Neural progenitor cell (in vitro differentiated cells): ENCODE results near the gene TMEM205.

ENCODE experiments used
- EZH2 ChIP-seq: fragments of 200-600 bp; sonication (generic); IDR thresholded peaks from 2 replicates; pipeline ENCODE4 v1.6.1; 2017; ENCODE audit warnings: antibody characterized with exemption, mild to moderate bottlenecking, moderate library complexity
- EZH2phosphoT487 ChIP-seq: fragments of 200-600 bp; sonication (generic); IDR thresholded peaks from 2 replicates; pipeline ENCODE4 v1.6.1; 2017; ENCODE audit warnings: antibody characterized with exemption
- TF ChIP-seq, protein P1 (sequence below): fragments of 200-600 bp; sonication (generic); IDR thresholded peaks from 2 replicates; pipeline ENCODE4 v1.5.1; 2017; ENCODE audit warnings: antibody characterized with exemption, mild to moderate bottlenecking

DNA sequence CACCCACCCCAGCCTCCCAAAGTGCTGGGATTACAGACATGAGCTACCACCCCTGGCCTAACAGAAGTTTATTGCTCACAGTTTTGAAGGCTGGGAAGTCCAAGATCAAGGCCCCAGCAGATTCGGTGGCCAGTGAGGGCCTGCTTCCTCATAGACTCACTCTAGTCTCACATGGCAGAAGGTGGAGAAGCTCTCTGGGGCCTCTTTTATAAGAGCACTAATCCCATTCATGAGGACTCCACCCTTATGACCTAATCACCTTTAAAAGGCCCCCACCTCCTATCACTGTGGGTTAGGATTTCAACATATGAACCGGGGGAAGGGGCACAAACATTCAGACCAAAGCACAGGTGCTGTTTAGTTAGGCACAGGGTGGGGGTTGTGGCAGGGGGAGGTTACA is 21.5 kb upstream of the TMEM205 start:
- TF ChIP-seq, protein P1, sequence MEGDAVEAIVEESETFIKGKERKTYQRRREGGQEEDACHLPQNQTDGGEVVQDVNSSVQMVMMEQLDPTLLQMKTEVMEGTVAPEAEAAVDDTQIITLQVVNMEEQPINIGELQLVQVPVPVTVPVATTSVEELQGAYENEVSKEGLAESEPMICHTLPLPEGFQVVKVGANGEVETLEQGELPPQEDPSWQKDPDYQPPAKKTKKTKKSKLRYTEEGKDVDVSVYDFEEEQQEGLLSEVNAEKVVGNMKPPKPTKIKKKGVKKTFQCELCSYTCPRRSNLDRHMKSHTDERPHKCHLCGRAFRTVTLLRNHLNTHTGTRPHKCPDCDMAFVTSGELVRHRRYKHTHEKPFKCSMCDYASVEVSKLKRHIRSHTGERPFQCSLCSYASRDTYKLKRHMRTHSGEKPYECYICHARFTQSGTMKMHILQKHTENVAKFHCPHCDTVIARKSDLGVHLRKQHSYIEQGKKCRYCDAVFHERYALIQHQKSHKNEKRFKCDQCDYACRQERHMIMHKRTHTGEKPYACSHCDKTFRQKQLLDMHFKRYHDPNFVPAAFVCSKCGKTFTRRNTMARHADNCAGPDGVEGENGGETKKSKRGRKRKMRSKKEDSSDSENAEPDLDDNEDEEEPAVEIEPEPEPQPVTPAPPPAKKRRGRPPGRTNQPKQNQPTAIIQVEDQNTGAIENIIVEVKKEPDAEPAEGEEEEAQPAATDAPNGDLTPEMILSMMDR, result no peak
- TF ChIP-seq EZH2 (no peak), EZH2phosphoT487 (no peak)
